Fibroblast of mammary gland (primary cell): ENCODE results near the gene CEBPE.

Source experiments
- DNase-seq: peaks from one replicate; pipeline ENCODE4 v3.0.0-alpha.2; 2010; ENCODE audit warnings: low read depth
- H3K4me3 ChIP-seq: 2 replicates; pipeline ENCODE4 v1.5.1; 2011; ENCODE audit warnings: low read depth, mild to moderate bottlenecking, low read length, moderate library complexity; ENCODE audit not compliant: control insufficient read depth
- CTCF ChIP-seq: conservative IDR thresholded peaks from 2 replicates; pipeline ENCODE4 v1.5.1; 2011; ENCODE audit warnings: low read depth, low read length, inconsistent platforms; ENCODE audit not compliant: control insufficient read depth, insufficient read depth

CEBPE gene

GRCh38 chr14:23105348-23105824, 13.7 kb downstream of the CEBPE start:
- no peak for DNase-seq
- H3K4me3 ChIP-seq = no peak overlapping the region
- TF ChIP-seq CTCF = no peak

- DNase-seq = no peak
- TF ChIP-seq CTCF = no peak
- no peak within 1 kb of the TSS for H3K4me3 ChIP-seq
These were observed 14.3 kb downstream of the CEBPE start, which contains the start of gene CIROP for GRCh38 chr14:23104591-23105347. Gene CIROP, minus strand, starts transcription at chr14:23104989. Its CDS starts 69 bp downstream, at chr14:23104920.

- no peak for DNase-seq
These were observed 14.9 kb downstream of the CEBPE start for GRCh38 chr14:23104070-23104590.

GRCh38 chr14:23103581-23103980, 15.5 kb downstream of the CEBPE start:
- DNase-seq = no peak
- no peak overlapping the region for H3K4me3 ChIP-seq
- no peak for TF ChIP-seq CTCF

More at GRCh38 chr14:23104070-23104590, 14.9 kb downstream of the CEBPE start:
- no peak overlapping the region for H3K4me3 ChIP-seq
- TF ChIP-seq CTCF = no peak

GRCh38 chr14:23102801-23103200, 16.3 kb downstream of the CEBPE start:
- DNase-seq = no peak
- TF ChIP-seq CTCF = no peak
- H3K4me3 ChIP-seq = no peak overlapping the region

- TF ChIP-seq CTCF = no peak
- no peak for DNase-seq
These were observed 16.9 kb downstream of the CEBPE start for GRCh38 chr14:23101986-23102625.

More at GRCh38 chr14:23101986-23102625, 16.9 kb downstream of the CEBPE start:
- no peak overlapping the region for H3K4me3 ChIP-seq
